ENCODE data around the gene MICAL3. TPM values are rescaled to one million over a fixed set of nuclear protein-coding genes. Genes with fewer than 3 reads are reported as not detected.

MICAL3 gene
- total and polyA plus RNA-seq, 2 of the 8 experiments (the other 6 are each of a cell fraction or from before 2014, with no cell fraction given), result 8.3 to 41.8 TPM

DNA sequence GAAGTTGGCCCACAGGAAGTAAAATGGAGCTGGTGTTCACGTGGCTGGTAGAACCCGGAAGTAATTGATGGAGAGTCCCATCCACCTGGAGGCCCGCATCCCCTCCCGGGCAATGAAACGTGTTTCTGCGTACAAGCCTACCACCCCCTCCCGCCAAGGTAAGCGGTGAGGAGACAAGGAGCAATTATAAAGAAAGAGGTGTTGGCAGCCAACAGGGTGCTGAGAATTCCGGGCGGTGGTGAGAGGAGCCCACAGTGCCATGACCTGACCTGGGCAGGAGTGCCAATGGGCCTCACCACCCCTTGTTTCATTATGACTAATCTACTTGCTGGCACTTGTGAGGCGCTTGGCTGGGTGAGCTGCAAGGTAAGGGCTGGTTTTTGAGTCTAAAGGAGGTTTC is 166.3 kb downstream of the MICAL3 start (continued):
- TF ChIP-seq EZH2 (IDR thresholded peaks at IDR 0.05; ENCODE audit: low read depth, low read length, severe bottlenecking) (no peak), JUND (IDR thresholded peaks at IDR 0.05; ENCODE audit: low read length) (no peak), CBX5 (IDR thresholded peaks at IDR 0.05; ENCODE audit: low read depth, low read length) (no peak)
